GM10266 (cell line): ENCODE results near the gene IMPG2.

Source experiments
- DNase-seq: peaks from one replicate; pipeline ENCODE4 v3.0.0; 2012; ENCODE audit errors: extremely low spot score
- TF ChIP-seq, protein P1 (sequence below): IDR thresholded peaks from 2 replicates; pipeline ENCODE4 v1.5.1; 2012; ENCODE audit warnings: mild to moderate bottlenecking, low read depth; ENCODE audit not compliant: control insufficient read depth, insufficient read depth; ENCODE audit errors: missing control alignments

Gene IMPG2

DNA sequence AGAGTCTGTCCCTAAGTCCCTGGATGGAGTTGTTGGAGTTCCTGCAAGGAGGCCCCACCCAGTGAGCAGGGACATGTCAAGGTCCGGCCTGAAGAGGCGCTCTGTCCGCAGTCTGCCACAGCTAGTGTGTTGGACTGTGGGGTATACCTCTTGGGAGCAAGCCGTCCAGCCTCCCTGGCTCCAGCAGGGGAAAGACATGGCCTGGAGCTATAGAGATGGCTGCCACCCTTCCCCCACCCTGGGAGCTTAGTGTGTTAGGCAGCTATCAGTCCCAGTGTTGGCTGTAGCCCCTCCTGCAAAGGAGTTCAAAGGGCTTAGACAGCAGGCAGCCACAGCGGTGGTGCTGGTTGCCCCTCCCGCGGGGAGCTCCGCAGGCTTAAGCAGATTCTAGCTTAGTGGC, 20.3 kb downstream of the IMPG2 start:
- DNase-seq = no peak
- TF ChIP-seq, protein P1, sequence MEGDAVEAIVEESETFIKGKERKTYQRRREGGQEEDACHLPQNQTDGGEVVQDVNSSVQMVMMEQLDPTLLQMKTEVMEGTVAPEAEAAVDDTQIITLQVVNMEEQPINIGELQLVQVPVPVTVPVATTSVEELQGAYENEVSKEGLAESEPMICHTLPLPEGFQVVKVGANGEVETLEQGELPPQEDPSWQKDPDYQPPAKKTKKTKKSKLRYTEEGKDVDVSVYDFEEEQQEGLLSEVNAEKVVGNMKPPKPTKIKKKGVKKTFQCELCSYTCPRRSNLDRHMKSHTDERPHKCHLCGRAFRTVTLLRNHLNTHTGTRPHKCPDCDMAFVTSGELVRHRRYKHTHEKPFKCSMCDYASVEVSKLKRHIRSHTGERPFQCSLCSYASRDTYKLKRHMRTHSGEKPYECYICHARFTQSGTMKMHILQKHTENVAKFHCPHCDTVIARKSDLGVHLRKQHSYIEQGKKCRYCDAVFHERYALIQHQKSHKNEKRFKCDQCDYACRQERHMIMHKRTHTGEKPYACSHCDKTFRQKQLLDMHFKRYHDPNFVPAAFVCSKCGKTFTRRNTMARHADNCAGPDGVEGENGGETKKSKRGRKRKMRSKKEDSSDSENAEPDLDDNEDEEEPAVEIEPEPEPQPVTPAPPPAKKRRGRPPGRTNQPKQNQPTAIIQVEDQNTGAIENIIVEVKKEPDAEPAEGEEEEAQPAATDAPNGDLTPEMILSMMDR = no peak

DNA sequence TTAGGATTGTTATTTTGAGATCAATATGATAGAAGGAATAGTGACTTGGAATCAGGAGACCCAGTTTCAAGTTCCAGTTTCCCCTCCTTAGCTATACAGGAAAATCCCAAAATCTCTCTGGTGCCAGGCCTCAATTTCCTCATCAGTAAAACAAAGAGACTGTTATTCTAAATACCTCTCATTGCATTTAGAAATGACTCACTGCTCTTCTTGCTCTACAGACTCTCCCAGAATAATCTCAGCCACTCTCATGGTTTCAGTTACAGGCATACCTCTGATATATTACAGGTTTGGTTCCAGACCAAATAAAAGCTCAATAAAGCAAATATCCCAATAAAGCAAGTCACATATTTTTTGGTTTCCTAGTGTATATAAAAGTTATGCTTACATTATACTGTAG, 28.3 kb downstream of the IMPG2 start:
- TF ChIP-seq, protein P1 = no peak
- no peak for DNase-seq

DNA sequence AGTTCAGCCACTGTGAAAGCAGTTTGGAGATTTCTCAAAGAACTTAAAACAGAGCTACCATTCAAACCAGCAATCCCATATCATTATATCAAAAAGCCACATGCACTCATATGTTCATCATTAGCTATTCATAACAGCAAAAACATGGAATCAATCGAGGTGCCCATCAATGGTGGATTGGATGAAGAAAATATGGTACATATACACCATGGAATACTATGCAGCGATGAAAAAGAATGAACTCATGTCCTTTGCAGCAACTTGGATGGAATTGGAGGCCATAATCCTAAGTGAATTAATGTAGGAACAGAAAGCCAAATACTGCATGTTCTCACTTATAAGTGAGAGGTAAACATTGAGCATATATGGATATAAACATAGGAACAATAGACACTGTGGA, 32.1 kb downstream of the IMPG2 start:
- TF ChIP-seq, protein P1 = no peak
- no peak for DNase-seq

DNA sequence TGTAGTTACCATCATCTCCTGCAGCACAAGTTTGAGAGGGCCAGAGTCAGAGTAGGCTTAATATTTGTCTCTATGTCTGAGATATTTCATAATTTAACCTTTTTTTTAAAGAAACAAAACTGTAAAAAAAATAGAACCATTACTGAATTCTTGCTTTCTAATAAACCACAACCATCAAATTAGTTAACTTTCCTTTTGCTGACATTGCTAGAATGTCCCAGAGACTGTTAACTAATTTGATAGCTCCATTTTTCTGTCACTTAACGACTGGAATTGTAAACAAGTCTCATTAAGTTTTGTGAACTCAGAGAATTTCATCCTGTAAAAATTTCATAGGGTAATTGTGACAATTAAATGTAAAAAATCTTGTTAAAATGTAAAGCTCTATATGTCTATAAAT, 35.6 kb downstream of the IMPG2 start:
- TF ChIP-seq, protein P1 = no peak

DNA sequence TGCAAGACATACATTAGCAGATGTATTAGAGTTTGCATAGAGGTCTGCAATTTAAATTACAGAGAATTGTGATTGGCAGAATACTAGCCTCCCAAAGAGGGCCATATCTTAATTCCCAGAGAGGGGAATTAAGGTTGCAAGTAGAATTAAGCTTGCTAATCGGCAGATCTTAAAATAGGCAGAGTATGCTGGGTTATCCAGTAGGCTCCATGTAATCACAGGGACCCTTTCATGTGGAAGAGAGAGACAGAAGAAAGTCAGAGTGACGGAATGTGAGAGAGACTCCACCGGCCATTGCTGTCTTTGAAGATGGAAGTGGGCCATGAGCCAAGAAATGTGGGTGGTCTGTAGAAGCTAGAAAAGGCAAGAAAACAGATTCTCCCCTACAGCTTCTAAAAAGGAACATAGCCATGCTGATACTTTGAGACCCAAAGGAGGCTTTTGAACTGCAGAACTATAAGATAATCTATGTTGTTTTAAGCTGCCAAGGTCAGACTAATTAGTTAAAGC, 38.8 kb downstream of the IMPG2 start:
- TF ChIP-seq, protein P1 = no peak
- DNase-seq = no peak

More for the DNA sequence above, 35.6 kb downstream of the IMPG2 start:
- DNase-seq = no peak

DNA sequence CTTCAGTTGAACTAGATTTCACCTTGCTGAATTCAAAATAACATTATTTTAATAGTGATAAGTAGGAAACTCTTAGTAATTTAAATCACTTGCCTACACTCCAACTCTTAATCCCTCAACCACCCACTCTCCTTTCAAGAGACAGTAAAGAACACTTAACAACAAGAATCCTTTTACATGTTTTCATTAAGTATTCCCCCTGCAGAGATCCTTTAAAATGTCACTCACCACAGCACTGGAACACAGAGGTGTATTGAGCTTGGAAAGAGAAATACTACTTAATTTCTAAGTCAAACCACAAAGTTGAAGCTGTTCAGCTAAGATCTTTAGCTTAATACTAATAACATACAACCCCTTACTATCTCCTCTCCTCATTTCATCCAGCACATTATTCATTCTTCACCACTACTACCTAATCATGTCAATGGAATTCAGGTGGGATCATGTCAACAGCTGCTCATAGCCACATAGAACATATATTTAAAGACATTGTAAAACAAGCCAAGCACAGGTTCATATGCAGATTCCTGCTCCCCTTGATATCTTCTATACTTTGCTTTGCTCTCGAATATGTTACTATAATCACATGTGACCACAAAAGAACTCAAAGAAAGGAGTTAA, 40.5 kb downstream of the IMPG2 start:
- TF ChIP-seq, protein P1 = no peak
- DNase-seq = no peak

DNA sequence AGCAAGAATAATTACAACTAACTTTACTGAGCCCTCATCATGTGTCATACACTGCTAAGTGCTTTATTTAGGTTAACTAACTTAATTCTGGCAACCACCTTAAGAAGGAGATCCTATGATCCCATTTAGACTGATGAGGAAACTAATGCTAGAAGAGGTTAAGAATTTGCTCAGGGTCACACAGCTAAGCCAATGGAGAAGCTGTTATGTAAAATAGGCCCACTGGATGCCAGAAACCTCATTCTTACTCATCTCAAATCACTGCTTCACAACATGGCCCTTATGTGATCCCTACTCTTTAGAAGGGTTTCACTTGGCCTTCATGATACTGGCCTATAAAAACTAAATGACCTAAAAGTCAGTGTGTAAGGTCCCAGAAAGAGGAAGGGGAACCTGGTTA, 41.2 kb downstream of the IMPG2 start:
- no peak for DNase-seq
- TF ChIP-seq, protein P1 = no peak
